HUDEP-2 (cell line): ENCODE results near the gene LILRA6.
"Not testable (repeated sequence)": the region's sequence is repeated elsewhere in the genome, so short reads cannot be mapped to it uniquely, and the experiment has no call there.

Experiments used
- DNase-seq, 76 experiments: peaks; one replicate each; lab custom pipeline; 2025; ENCODE audit not compliant: unreplicated experiment in 76 of 76; lab: John Stamatoyannopoulos, UW

The LILRA6 gene

GRCh38 chr19:54268936-54269335 is 26.3 kb upstream of the LILRA6 start:
- DNase-seq: no peak

- DNase-seq: peak in 64 of 76 experiments; percentile 12 to 82 (median 50)
Measured at GRCh38 chr19:54266133-54266532, 23.5 kb upstream of the LILRA6 start.

GRCh38 chr19:54262470-54262869 is 19.9 kb upstream of the LILRA6 start:
- no peak for DNase-seq

- no peak for DNase-seq
Measured at GRCh38 chr19:54262066-54262465, 19.5 kb upstream of the LILRA6 start.

- DNase-seq: no peak
Measured at GRCh38 chr19:54257116-54257480, 14.5 kb upstream of the LILRA6 start, which contains the start of gene LILRB5. Gene LILRB5 (minus strand): TSS chr19:54257273. CDS start chr19:54257193, 80 bp downstream.

- DNase-seq: no peak
Measured at GRCh38 chr19:54256250-54257115, 13.9 kb upstream of the LILRA6 start.

GRCh38 chr19:54255105-54255775 is 12.7 kb upstream of the LILRA6 start:
- DNase-seq: no peak

GRCh38 chr19:54254195-54254906 is 11.8 kb upstream of the LILRA6 start:
- DNase-seq: no peak

GRCh38 chr19:54253331-54254194 is 11.0 kb upstream of the LILRA6 start:
- no peak for DNase-seq

GRCh38 chr19:54252845-54253244 is 10.3 kb upstream of the LILRA6 start:
- DNase-seq: no peak

GRCh38 chr19:54252243-54252642 is 9.7 kb upstream of the LILRA6 start:
- no peak for DNase-seq

GRCh38 chr19:54248016-54248601 is 5.5 kb upstream of the LILRA6 start:
- DNase-seq: no peak

GRCh38 chr19:54247106-54247930 is 4.7 kb upstream of the LILRA6 start:
- DNase-seq: no peak

GRCh38 chr19:54245936-54246335 is 3.3 kb upstream of the LILRA6 start:
- DNase-seq: no peak

- DNase-seq: not testable (repeated sequence)
Measured at GRCh38 chr19:54243809-54244208, 1.2 kb upstream of the LILRA6 start.

GRCh38 chr19:54242234-54242633 is 356 bp downstream of the LILRA6 start:
- DNase-seq: not testable (repeated sequence)

- DNase-seq: not testable (repeated sequence)
Measured at GRCh38 chr19:54240372-54241336, 1.9 kb downstream of the LILRA6 start.
